GM23338 (cell line): ENCODE measurements around the gene SST. TPM values are rescaled to one million over a fixed set of nuclear protein-coding genes. Genes with fewer than 3 reads are reported as not detected.

ENCODE experiments used
- ATAC-seq: fragments of 200-7000 bp; cut with Tn5 transposase; 3 replicates; pipeline ENCODE4 v1.9.1; 2020
- DNase-seq: peaks from one replicate; pipeline ENCODE4 v3.0.0-alpha.2; 2015; ENCODE audit warnings: low spot score
- H2AFZ ChIP-seq: fragments of 200-600 bp; sonication (generic); 2 replicates; pipeline ENCODE4 v1.8.0; 2016; ENCODE audit warnings: antibody characterized with exemption, mild to moderate bottlenecking, moderate library complexity
- H3F3A ChIP-seq: fragments of 200-600 bp; sonication (generic); replicated peaks from 2 replicates; pipeline ENCODE4 v1.8.0; 2017; ENCODE audit warnings: antibody characterized with exemption, mixed run types, low read depth
- H3K27ac ChIP-seq: fragments of 200-600 bp; sonication (generic); 2 replicates; pipeline ENCODE4 v1.6.1; 2016; ENCODE audit warnings: low read depth
- H3K27me3 ChIP-seq: fragments of 200-600 bp; sonication (generic); 2 replicates; pipeline ENCODE4 v1.8.0; 2016; ENCODE audit warnings: mild to moderate bottlenecking, mixed run types, moderate library complexity; ENCODE audit not compliant: insufficient read depth
- H3K36me3 ChIP-seq: fragments of 200-600 bp; sonication (generic); 2 replicates; pipeline ENCODE4 v1.8.0; 2016; ENCODE audit warnings: mild to moderate bottlenecking; ENCODE audit not compliant: insufficient read depth
- H3K4me1 ChIP-seq: fragments of 200-600 bp; sonication (generic); 2 replicates; pipeline ENCODE4 v1.8.0; 2016; ENCODE audit warnings: mild to moderate bottlenecking, moderate library complexity; ENCODE audit not compliant: insufficient read depth
- H3K4me2 ChIP-seq: fragments of 200-600 bp; sonication (generic); 2 replicates; pipeline ENCODE4 v1.7.1; 2017; ENCODE audit warnings: mixed run types
- H3K4me3 ChIP-seq: fragments of 200-600 bp; sonication (generic); 2 replicates; pipeline ENCODE4 v1.6.1; 2016; ENCODE audit warnings: mixed run types
- H3K79me2 ChIP-seq: fragments of 200-600 bp; sonication (generic); replicated peaks from 2 replicates; pipeline ENCODE4 v1.8.0; 2017; ENCODE audit warnings: mild to moderate bottlenecking; ENCODE audit not compliant: insufficient read depth
- H3K9me2 ChIP-seq: fragments of 200-600 bp; sonication (generic); 2 replicates; pipeline ENCODE4 v1.8.0; 2017; ENCODE audit not compliant: insufficient read depth
- H4K20me1 ChIP-seq: fragments of 200-600 bp; sonication (generic); replicated peaks from 2 replicates; pipeline ENCODE4 v1.8.0; 2017; ENCODE audit warnings: mild to moderate bottlenecking; ENCODE audit not compliant: insufficient read depth
- H3K27ac Mint-ChIP-seq: 2 replicates; pipeline ENCODE4 v1.8.0; 2020; ENCODE audit warnings: inconsistent platforms, mild to moderate bottlenecking, moderate library complexity, mixed read lengths
- H3K27me3 Mint-ChIP-seq: 3 replicates; pipeline ENCODE4 v1.8.0; 2022; ENCODE audit warnings: low read depth, mild to moderate bottlenecking, moderate library complexity, mixed read lengths, inconsistent platforms; ENCODE audit not compliant: insufficient read depth, poor library complexity
- H3K36me3 Mint-ChIP-seq: 3 replicates; pipeline ENCODE4 v1.8.0; 2021; ENCODE audit warnings: low read depth, mild to moderate bottlenecking, inconsistent platforms, moderate library complexity, mixed read lengths
- H3K4me1 Mint-ChIP-seq: 3 replicates; pipeline ENCODE4 v1.8.0; 2020; ENCODE audit warnings: mild to moderate bottlenecking, inconsistent platforms, mixed read lengths
- H3K4me3 Mint-ChIP-seq: 3 replicates; pipeline ENCODE4 v1.8.0; 2021; ENCODE audit warnings: moderate library complexity, mild to moderate bottlenecking, inconsistent platforms, mixed read lengths
- H3K9me3 Mint-ChIP-seq: 3 replicates; pipeline ENCODE4 v1.8.0; 2020; ENCODE audit warnings: moderate library complexity, mild to moderate bottlenecking, inconsistent platforms, mixed read lengths
- CREB1 ChIP-seq: fragments of 250-450 bp; sonication (Bioruptor Pico); IDR thresholded peaks from 2 replicates; pipeline ENCODE4 v1.5.0; 2020; ENCODE audit warnings: low read depth, mild to moderate bottlenecking, moderate library complexity
- POLR2AphosphoS5 ChIP-seq: IDR thresholded peaks from 2 replicates; pipeline ENCODE4 v1.6.1; 2016; ENCODE audit warnings: antibody characterized with exemption, low read depth
- STAT1 ChIP-seq: IDR thresholded peaks from one replicate; pipeline ENCODE4 v1.6.1; 2016; ENCODE audit warnings: antibody characterized with exemption; ENCODE audit not compliant: unreplicated experiment
- ZNF114 ChIP-seq: fragments of 250-450 bp; sonication (Bioruptor Pico); IDR thresholded peaks from 2 replicates; pipeline ENCODE4 v1.5.0; 2020; ENCODE audit warnings: mild to moderate bottlenecking, moderate library complexity
- ZNF331 ChIP-seq: fragments of 250-450 bp; sonication (Bioruptor Pico); IDR thresholded peaks from 2 replicates; pipeline ENCODE4 v1.5.0; 2020; ENCODE audit warnings: low read depth, mild to moderate bottlenecking, moderate library complexity
- polyA plus RNA-seq: library from polyadenylated mRNA; unstranded; fragments of >200 nt; fragmentation: Nextera tagmentation; extraction: Ambion mirVana; gene quantifications from 2 replicates; pipeline ENCODE4 v1.2.1, GENCODE V29; 2016
- total RNA-seq: library from RNA; depleted of rRNA; stranded (reverse); fragments of >200 nt; shearing (Covaris generic); gene quantifications from 2 replicates; pipeline ENCODE4 v1.2.3, GENCODE V29; 2014
- TF ChIP-seq, protein P1 (sequence below), 2 experiments: fragments of 200-600 bp in 1 of 2; sonication (generic) in 1 of 2; conservative IDR thresholded peaks; 2 replicates each; pipeline versions ENCODE4 v1.5.1 to v1.6.1; 2016 to 2017; ENCODE audit warnings: antibody characterized with exemption in 2 of 2, low read depth in 2 of 2, mild to moderate bottlenecking in 2 of 2, moderate library complexity in 1 of 2
- TF ChIP-seq, protein P2 (sequence below): IDR thresholded peaks from 2 replicates; pipeline ENCODE4 v1.6.1; 2016; ENCODE audit warnings: antibody characterized with exemption
- TF ChIP-seq, protein P3 (sequence below): fragments of 250-450 bp; sonication (Bioruptor Pico); IDR thresholded peaks from 2 replicates; pipeline ENCODE4 v1.5.0; 2020; ENCODE audit warnings: mild to moderate bottlenecking, moderate library complexity
- TF ChIP-seq, protein P4 (sequence below): IDR thresholded peaks from one replicate; pipeline ENCODE4 v1.6.1; 2018; ENCODE audit warnings: antibody characterized with exemption; ENCODE audit not compliant: unreplicated experiment

Gene SST
- total and polyA plus RNA-seq, 2 experiments from 2014 or later: 3.9 TPM; not detected in 1

DNA sequence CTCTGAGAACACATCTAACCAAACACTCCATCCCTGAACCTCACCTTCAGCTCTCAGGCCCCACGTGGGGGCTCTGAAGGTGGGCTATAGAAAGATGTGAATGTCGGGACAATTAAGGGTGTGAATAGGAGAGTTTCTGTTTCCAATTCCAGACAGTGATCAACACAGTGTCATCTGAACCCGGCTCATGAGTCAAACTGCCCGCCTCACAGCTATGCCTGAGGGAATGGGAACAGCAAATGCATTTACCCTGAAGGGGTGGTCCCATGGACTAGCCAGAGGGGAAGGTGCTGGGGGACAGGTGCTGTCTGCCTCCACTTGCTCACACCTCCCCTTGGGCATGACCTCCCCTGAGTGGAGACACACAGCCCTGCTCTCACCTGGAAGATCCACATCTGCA lies 25.8 kb upstream of the SST start:
- no peak overlapping the region for H3K4me3 ChIP-seq
- no peaks in the 10 kb centered on the region for H3K36me3 ChIP-seq
- no peaks in the 10 kb centered on the region for H3K4me1 ChIP-seq
- no peaks in the 10 kb centered on the region for H3K79me2 ChIP-seq
- no peak for TF ChIP-seq ZNF331 (CRISPR knock-in tag)
- TF ChIP-seq, protein P1, sequence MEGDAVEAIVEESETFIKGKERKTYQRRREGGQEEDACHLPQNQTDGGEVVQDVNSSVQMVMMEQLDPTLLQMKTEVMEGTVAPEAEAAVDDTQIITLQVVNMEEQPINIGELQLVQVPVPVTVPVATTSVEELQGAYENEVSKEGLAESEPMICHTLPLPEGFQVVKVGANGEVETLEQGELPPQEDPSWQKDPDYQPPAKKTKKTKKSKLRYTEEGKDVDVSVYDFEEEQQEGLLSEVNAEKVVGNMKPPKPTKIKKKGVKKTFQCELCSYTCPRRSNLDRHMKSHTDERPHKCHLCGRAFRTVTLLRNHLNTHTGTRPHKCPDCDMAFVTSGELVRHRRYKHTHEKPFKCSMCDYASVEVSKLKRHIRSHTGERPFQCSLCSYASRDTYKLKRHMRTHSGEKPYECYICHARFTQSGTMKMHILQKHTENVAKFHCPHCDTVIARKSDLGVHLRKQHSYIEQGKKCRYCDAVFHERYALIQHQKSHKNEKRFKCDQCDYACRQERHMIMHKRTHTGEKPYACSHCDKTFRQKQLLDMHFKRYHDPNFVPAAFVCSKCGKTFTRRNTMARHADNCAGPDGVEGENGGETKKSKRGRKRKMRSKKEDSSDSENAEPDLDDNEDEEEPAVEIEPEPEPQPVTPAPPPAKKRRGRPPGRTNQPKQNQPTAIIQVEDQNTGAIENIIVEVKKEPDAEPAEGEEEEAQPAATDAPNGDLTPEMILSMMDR (conservative IDR thresholded peaks at IDR 0.05; ENCODE audit: low read depth in 2 of 2): no peak
- TF ChIP-seq, protein P2, sequence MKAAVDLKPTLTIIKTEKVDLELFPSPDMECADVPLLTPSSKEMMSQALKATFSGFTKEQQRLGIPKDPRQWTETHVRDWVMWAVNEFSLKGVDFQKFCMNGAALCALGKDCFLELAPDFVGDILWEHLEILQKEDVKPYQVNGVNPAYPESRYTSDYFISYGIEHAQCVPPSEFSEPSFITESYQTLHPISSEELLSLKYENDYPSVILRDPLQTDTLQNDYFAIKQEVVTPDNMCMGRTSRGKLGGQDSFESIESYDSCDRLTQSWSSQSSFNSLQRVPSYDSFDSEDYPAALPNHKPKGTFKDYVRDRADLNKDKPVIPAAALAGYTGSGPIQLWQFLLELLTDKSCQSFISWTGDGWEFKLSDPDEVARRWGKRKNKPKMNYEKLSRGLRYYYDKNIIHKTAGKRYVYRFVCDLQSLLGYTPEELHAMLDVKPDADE: no peak
- TF ChIP-seq, protein P3, sequence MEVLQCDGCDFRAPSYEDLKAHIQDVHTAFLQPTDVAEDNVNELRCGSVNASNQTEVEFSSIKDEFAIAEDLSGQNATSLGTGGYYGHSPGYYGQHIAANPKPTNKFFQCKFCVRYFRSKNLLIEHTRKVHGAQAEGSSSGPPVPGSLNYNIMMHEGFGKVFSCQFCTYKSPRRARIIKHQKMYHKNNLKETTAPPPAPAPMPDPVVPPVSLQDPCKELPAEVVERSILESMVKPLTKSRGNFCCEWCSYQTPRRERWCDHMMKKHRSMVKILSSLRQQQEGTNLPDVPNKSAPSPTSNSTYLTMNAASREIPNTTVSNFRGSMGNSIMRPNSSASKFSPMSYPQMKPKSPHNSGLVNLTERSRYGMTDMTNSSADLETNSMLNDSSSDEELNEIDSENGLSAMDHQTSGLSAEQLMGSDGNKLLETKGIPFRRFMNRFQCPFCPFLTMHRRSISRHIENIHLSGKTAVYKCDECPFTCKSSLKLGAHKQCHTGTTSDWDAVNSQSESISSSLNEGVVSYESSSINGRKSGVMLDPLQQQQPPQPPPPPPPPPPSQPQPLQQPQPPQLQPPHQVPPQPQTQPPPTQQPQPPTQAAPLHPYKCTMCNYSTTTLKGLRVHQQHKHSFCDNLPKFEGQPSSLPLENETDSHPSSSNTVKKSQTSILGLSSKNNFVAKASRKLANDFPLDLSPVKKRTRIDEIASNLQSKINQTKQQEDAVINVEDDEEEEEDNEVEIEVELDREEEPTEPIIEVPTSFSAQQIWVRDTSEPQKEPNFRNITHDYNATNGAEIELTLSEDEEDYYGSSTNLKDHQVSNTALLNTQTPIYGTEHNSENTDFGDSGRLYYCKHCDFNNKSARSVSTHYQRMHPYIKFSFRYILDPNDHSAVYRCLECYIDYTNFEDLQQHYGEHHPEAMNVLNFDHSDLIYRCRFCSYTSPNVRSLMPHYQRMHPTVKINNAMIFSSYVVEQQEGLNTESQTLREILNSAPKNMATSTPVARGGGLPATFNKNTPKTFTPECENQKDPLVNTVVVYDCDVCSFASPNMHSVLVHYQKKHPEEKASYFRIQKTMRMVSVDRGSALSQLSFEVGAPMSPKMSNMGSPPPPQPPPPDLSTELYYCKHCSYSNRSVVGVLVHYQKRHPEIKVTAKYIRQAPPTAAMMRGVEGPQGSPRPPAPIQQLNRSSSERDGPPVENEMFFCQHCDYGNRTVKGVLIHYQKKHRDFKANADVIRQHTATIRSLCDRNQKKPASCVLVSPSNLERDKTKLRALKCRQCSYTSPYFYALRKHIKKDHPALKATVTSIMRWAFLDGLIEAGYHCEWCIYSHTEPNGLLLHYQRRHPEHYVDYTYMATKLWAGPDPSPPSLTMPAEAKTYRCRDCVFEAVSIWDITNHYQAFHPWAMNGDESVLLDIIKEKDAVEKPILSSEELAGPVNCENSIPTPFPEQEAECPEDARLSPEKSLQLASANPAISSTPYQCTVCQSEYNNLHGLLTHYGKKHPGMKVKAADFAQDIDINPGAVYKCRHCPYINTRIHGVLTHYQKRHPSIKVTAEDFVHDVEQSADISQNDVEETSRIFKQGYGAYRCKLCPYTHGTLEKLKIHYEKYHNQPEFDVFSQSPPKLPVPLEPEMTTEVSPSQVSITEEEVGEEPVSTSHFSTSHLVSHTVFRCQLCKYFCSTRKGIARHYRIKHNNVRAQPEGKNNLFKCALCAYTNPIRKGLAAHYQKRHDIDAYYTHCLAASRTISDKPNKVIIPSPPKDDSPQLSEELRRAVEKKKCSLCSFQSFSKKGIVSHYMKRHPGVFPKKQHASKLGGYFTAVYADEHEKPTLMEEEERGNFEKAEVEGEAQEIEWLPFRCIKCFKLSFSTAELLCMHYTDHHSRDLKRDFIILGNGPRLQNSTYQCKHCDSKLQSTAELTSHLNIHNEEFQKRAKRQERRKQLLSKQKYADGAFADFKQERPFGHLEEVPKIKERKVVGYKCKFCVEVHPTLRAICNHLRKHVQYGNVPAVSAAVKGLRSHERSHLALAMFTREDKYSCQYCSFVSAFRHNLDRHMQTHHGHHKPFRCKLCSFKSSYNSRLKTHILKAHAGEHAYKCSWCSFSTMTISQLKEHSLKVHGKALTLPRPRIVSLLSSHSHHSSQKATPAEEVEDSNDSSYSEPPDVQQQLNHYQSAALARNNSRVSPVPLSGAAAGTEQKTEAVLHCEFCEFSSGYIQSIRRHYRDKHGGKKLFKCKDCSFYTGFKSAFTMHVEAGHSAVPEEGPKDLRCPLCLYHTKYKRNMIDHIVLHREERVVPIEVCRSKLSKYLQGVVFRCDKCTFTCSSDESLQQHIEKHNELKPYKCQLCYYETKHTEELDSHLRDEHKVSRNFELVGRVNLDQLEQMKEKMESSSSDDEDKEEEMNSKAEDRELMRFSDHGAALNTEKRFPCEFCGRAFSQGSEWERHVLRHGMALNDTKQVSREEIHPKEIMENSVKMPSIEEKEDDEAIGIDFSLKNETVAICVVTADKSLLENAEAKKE: no peak
- TF ChIP-seq STAT1: no peak
- no peak for TF ChIP-seq POLR2AphosphoS5
- TF ChIP-seq CREB1 (CRISPR knock-in tag): no peak
- TF ChIP-seq ZNF114 (CRISPR knock-in tag): no peak
- TF ChIP-seq, protein P4, sequence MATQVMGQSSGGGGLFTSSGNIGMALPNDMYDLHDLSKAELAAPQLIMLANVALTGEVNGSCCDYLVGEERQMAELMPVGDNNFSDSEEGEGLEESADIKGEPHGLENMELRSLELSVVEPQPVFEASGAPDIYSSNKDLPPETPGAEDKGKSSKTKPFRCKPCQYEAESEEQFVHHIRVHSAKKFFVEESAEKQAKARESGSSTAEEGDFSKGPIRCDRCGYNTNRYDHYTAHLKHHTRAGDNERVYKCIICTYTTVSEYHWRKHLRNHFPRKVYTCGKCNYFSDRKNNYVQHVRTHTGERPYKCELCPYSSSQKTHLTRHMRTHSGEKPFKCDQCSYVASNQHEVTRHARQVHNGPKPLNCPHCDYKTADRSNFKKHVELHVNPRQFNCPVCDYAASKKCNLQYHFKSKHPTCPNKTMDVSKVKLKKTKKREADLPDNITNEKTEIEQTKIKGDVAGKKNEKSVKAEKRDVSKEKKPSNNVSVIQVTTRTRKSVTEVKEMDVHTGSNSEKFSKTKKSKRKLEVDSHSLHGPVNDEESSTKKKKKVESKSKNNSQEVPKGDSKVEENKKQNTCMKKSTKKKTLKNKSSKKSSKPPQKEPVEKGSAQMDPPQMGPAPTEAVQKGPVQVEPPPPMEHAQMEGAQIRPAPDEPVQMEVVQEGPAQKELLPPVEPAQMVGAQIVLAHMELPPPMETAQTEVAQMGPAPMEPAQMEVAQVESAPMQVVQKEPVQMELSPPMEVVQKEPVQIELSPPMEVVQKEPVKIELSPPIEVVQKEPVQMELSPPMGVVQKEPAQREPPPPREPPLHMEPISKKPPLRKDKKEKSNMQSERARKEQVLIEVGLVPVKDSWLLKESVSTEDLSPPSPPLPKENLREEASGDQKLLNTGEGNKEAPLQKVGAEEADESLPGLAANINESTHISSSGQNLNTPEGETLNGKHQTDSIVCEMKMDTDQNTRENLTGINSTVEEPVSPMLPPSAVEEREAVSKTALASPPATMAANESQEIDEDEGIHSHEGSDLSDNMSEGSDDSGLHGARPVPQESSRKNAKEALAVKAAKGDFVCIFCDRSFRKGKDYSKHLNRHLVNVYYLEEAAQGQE: no peak
- H3K4me2 ChIP-seq: no peak overlapping the region
- Mint-ChIP-seq H3K4me3 (no peak overlapping the region), H3K9me3 (no peaks in the 10 kb centered on the region), H3K27ac (no peak overlapping the region), H3K4me1 (no peaks in the 10 kb centered on the region), H3K27me3 (no peaks in the 10 kb centered on the region), H3K36me3 (no peaks in the 10 kb centered on the region)
- no peak overlapping the region for H3K27ac ChIP-seq
- H2AFZ ChIP-seq: no peak overlapping the region
- DNase-seq: no peak
- no peaks in the 10 kb centered on the region for H3K27me3 ChIP-seq
- H3F3A ChIP-seq: no peaks in the 10 kb centered on the region
- no peak for ATAC-seq
- H3K9me2 ChIP-seq: no peaks in the 10 kb centered on the region
- H4K20me1 ChIP-seq: no peaks in the 10 kb centered on the region
